ENCODE data around the gene RAB7B. TPM values are rescaled to one million over a fixed set of nuclear protein-coding genes. Genes with fewer than 3 reads are reported as not detected.
"Not testable (repeated sequence)": the region's sequence is repeated elsewhere in the genome, so short reads cannot be mapped to it uniquely, and the experiment has no call there.

The RAB7B gene
- total RNA-seq, 1 experiment from 2014 or later, result not detected

- no peaks in the 10 kb centered on the region for H4K20me1 ChIP-seq (ENCODE audit: insufficient read depth, low read depth, low read length)
- H2AFZ ChIP-seq (ENCODE audit: low read length), result no peak overlapping the region
- no peaks in the 10 kb centered on the region for H3K9me2 ChIP-seq (replicated peaks; ENCODE audit: insufficient read depth, low read length)
- H3K4me2 ChIP-seq (ENCODE audit: low read depth, low read length, poor library complexity, severe bottlenecking), result no peak overlapping the region
- no peak overlapping the region for H3K4me3 ChIP-seq (ENCODE audit: low read length)
- no peaks in the 10 kb centered on the region for H3K36me3 ChIP-seq (ENCODE audit: insufficient read depth, low read length)
- H3K27me3 ChIP-seq (ENCODE audit: low read length), result no peaks in the 10 kb centered on the region
- no peaks in the 10 kb centered on the region for H3K9me3 ChIP-seq (ENCODE audit: low read length)
- no peaks in the 10 kb centered on the region for H3K79me2 ChIP-seq (ENCODE audit: low read length)
- DNase-seq, result no peak
- H3K4me1 ChIP-seq (ENCODE audit: low read length), result no peaks in the 10 kb centered on the region
- H3K27ac ChIP-seq (ENCODE audit: low read length), result no peak overlapping the region
- H3K9ac ChIP-seq (ENCODE audit: low read length), result no peak overlapping the region
Measured at GRCh38 chr1:206005234-206005633, 2.0 kb upstream of the RAB7B start.

GRCh38 chr1:206004826-206005225, 1.6 kb upstream of the RAB7B start:
- no peak for DNase-seq
- H3K36me3 ChIP-seq (ENCODE audit: insufficient read depth, low read length), result no peaks in the 10 kb centered on the region
- H3K9me2 ChIP-seq (replicated peaks; ENCODE audit: insufficient read depth, low read length), result no peaks in the 10 kb centered on the region
- H3K9ac ChIP-seq (ENCODE audit: low read length), result no peak overlapping the region
- H4K20me1 ChIP-seq (ENCODE audit: insufficient read depth, low read depth, low read length), result no peaks in the 10 kb centered on the region
- no peaks in the 10 kb centered on the region for H3K9me3 ChIP-seq (ENCODE audit: low read length)
- no peaks in the 10 kb centered on the region for H3K79me2 ChIP-seq (ENCODE audit: low read length)
- H2AFZ ChIP-seq (ENCODE audit: low read length), result no peak overlapping the region
- H3K4me2 ChIP-seq (ENCODE audit: low read depth, low read length, poor library complexity, severe bottlenecking), result no peak overlapping the region
- no peak overlapping the region for H3K4me3 ChIP-seq (ENCODE audit: low read length)
- no peak overlapping the region for H3K27ac ChIP-seq (ENCODE audit: low read length)
- no peaks in the 10 kb centered on the region for H3K4me1 ChIP-seq (ENCODE audit: low read length)
- no peaks in the 10 kb centered on the region for H3K27me3 ChIP-seq (ENCODE audit: low read length)

GRCh38 chr1:206003854-206004800, 932 bp upstream of the RAB7B start:
- Histone ChIP-seq H3K9me2 (replicated peaks; ENCODE audit: insufficient read depth, low read length) (no peaks in the 10 kb centered on the region), H3K79me2 (ENCODE audit: low read length) (no peaks in the 10 kb centered on the region), H4K20me1 (ENCODE audit: insufficient read depth, low read depth, low read length) (no peaks in the 10 kb centered on the region), H3K4me1 (ENCODE audit: low read length) (no peaks in the 10 kb centered on the region), H3K9ac (ENCODE audit: low read length) (no peak overlapping the region), H3K4me2 (ENCODE audit: low read depth, low read length, poor library complexity, severe bottlenecking) (no peak overlapping the region), H3K27me3 (ENCODE audit: low read length) (no peaks in the 10 kb centered on the region), H3K36me3 (ENCODE audit: insufficient read depth, low read length) (no peaks in the 10 kb centered on the region), H3K4me3 (ENCODE audit: low read length) (no peak overlapping the region), H2AFZ (ENCODE audit: low read length) (no peak overlapping the region), H3K9me3 (ENCODE audit: low read length) (no peaks in the 10 kb centered on the region), H3K27ac (ENCODE audit: low read length) (no peak overlapping the region)
- DNase-seq, result no peak

- H3K9me3 ChIP-seq (ENCODE audit: low read length), result no peaks in the 10 kb centered on the region
- H3K4me3 ChIP-seq (ENCODE audit: low read length), result no peak overlapping the region
- H3K9me2 ChIP-seq (replicated peaks; ENCODE audit: insufficient read depth, low read length), result no peaks in the 10 kb centered on the region
- H3K79me2 ChIP-seq (ENCODE audit: low read length), result no peaks in the 10 kb centered on the region
- no peak overlapping the region for H2AFZ ChIP-seq (ENCODE audit: low read length)
- no peak overlapping the region for H3K4me2 ChIP-seq (ENCODE audit: low read depth, low read length, poor library complexity, severe bottlenecking)
- no peak overlapping the region for H3K27ac ChIP-seq (ENCODE audit: low read length)
- no peak for DNase-seq
- H4K20me1 ChIP-seq (ENCODE audit: insufficient read depth, low read depth, low read length), result no peaks in the 10 kb centered on the region
- H3K27me3 ChIP-seq (ENCODE audit: low read length), result no peaks in the 10 kb centered on the region
- H3K4me1 ChIP-seq (ENCODE audit: low read length), result no peaks in the 10 kb centered on the region
- H3K36me3 ChIP-seq (ENCODE audit: insufficient read depth, low read length), result no peaks in the 10 kb centered on the region
- H3K9ac ChIP-seq (ENCODE audit: low read length), result no peak overlapping the region
Measured at GRCh38 chr1:206002160-206002559, 1.0 kb downstream of the RAB7B start.

- no peaks in the 10 kb centered on the region for H3K36me3 ChIP-seq (ENCODE audit: insufficient read depth, low read length)
- no peaks in the 10 kb centered on the region for H3K4me1 ChIP-seq (ENCODE audit: low read length)
- no peak overlapping the region for H3K4me2 ChIP-seq (ENCODE audit: low read depth, low read length, poor library complexity, severe bottlenecking)
- no peak overlapping the region for H3K27ac ChIP-seq (ENCODE audit: low read length)
- no peak overlapping the region for H2AFZ ChIP-seq (ENCODE audit: low read length)
- H4K20me1 ChIP-seq (ENCODE audit: insufficient read depth, low read depth, low read length), result no peaks in the 10 kb centered on the region
- H3K79me2 ChIP-seq (ENCODE audit: low read length), result no peaks in the 10 kb centered on the region
- no peak overlapping the region for H3K9ac ChIP-seq (ENCODE audit: low read length)
- DNase-seq, result no peak
- no peaks in the 10 kb centered on the region for H3K9me3 ChIP-seq (ENCODE audit: low read length)
- no peaks in the 10 kb centered on the region for H3K27me3 ChIP-seq (ENCODE audit: low read length)
- no peaks in the 10 kb centered on the region for H3K9me2 ChIP-seq (replicated peaks; ENCODE audit: insufficient read depth, low read length)
- no peak overlapping the region for H3K4me3 ChIP-seq (ENCODE audit: low read length)
Measured at GRCh38 chr1:206001476-206001888, 1.7 kb downstream of the RAB7B start.

- Histone ChIP-seq H4K20me1 (ENCODE audit: insufficient read depth, low read depth, low read length) (no peaks in the 10 kb centered on the region), H3K79me2 (ENCODE audit: low read length) (no peaks in the 10 kb centered on the region), H3K4me1 (ENCODE audit: low read length) (no peaks in the 10 kb centered on the region), H3K9ac (ENCODE audit: low read length) (no peak overlapping the region), H3K4me2 (ENCODE audit: low read depth, low read length, poor library complexity, severe bottlenecking) (no peak overlapping the region), H2AFZ (ENCODE audit: low read length) (no peak overlapping the region), H3K9me3 (ENCODE audit: low read length) (no peaks in the 10 kb centered on the region), H3K4me3 (ENCODE audit: low read length) (no peak overlapping the region), H3K27ac (ENCODE audit: low read length) (no peak overlapping the region), H3K27me3 (ENCODE audit: low read length) (no peaks in the 10 kb centered on the region), H3K9me2 (replicated peaks; ENCODE audit: insufficient read depth, low read length) (no peaks in the 10 kb centered on the region), H3K36me3 (ENCODE audit: insufficient read depth, low read length) (no peaks in the 10 kb centered on the region)
- no peak for DNase-seq
Measured at GRCh38 chr1:206000641-206001339, 2.4 kb downstream of the RAB7B start.

GRCh38 chr1:205998457-205999241, 4.5 kb downstream of the RAB7B start:
- no peaks in the 10 kb centered on the region for H4K20me1 ChIP-seq (ENCODE audit: insufficient read depth, low read depth, low read length)
- H3K9me2 ChIP-seq (replicated peaks; ENCODE audit: insufficient read depth, low read length), result no peaks in the 10 kb centered on the region
- H3K36me3 ChIP-seq (ENCODE audit: insufficient read depth, low read length), result no peaks in the 10 kb centered on the region
- H3K9ac ChIP-seq (ENCODE audit: low read length), result no peak overlapping the region
- no peak for DNase-seq
- no peak overlapping the region for H3K4me3 ChIP-seq (ENCODE audit: low read length)
- H3K27ac ChIP-seq (ENCODE audit: low read length), result no peak overlapping the region
- H3K4me2 ChIP-seq (ENCODE audit: low read depth, low read length, poor library complexity, severe bottlenecking), result no peak overlapping the region
- no peaks in the 10 kb centered on the region for H3K4me1 ChIP-seq (ENCODE audit: low read length)
- no peaks in the 10 kb centered on the region for H3K79me2 ChIP-seq (ENCODE audit: low read length)
- no peaks in the 10 kb centered on the region for H3K27me3 ChIP-seq (ENCODE audit: low read length)
- no peak overlapping the region for H2AFZ ChIP-seq (ENCODE audit: low read length)
- H3K9me3 ChIP-seq (ENCODE audit: low read length), result no peaks in the 10 kb centered on the region

GRCh38 chr1:205996641-205997040, 6.6 kb downstream of the RAB7B start:
- not testable (repeated sequence) for H2AFZ ChIP-seq (ENCODE audit: low read length); H3K9me3 ChIP-seq (ENCODE audit: low read length); H3K9ac ChIP-seq (ENCODE audit: low read length); H3K4me2 ChIP-seq (ENCODE audit: low read depth, low read length, poor library complexity, severe bottlenecking); DNase-seq; H3K4me3 ChIP-seq (ENCODE audit: low read length); H4K20me1 ChIP-seq (ENCODE audit: insufficient read depth, low read depth, low read length); H3K4me1 ChIP-seq (ENCODE audit: low read length); H3K27me3 ChIP-seq (ENCODE audit: low read length); H3K9me2 ChIP-seq (replicated peaks; ENCODE audit: insufficient read depth, low read length); H3K79me2 ChIP-seq (ENCODE audit: low read length); H3K36me3 ChIP-seq (ENCODE audit: insufficient read depth, low read length); H3K27ac ChIP-seq (ENCODE audit: low read length)

Data from Karpas-422 (cell line).